ENCODE data around the gene ADAM12. TPM values are rescaled to one million over a fixed set of nuclear protein-coding genes. Genes with fewer than 3 reads are reported as not detected.

Gene ADAM12
- total and polyA plus RNA-seq, 10 of the 15 experiments (the other 5 are each of a cell fraction or from before 2014, with no cell fraction given) = under 0.01 to 0.62 (median 0.04) TPM; not detected in 5

DNA sequence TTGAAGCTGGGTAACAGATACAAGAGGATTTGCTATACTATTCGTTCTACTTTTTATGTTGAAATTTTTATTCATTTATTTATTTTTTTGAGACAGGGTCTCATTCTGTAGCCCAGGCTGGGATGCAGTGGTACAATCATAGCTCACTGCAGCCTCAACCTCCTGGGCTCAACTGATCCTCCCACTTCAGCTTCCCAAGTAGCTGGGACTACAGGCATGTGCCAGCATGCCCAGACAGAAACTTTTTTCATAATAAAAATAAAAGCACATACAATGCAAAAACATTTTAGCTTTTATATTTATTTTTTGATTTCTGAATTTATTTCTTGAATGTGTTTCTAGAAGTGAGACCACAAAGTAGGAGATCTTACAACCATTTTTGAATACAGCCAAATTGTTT is 420.7 kb downstream of the ADAM12 start:
- no peaks in the 10 kb centered on the region for H4K20me1 ChIP-seq (ENCODE audit: control insufficient read depth, insufficient read depth)
- H3K4me1 ChIP-seq (ENCODE audit: control insufficient read depth, insufficient read depth, low read length) = no peaks in the 10 kb centered on the region
- SMC1A ChIA-PET (ENCODE audit: uncharacterized antibody, unreplicated experiment) = interaction anchor here (0.8 kb wide), 1 partner anchor 97 kb away, joined by 3 read pairs; no protein-coding TSS in a partner anchor
- H2AFZ ChIP-seq (ENCODE audit: control insufficient read depth, low read depth, low read length) = no peak overlapping the region
- in situ Hi-C loops (cut with MboI) = no loop called here
- H3K27ac ChIP-seq (ENCODE audit: control insufficient read depth, insufficient read depth) = no peak overlapping the region
- no peak overlapping the region for H3K4me2 ChIP-seq (ENCODE audit: control insufficient read depth, insufficient read depth)
- H3K36me3 ChIP-seq (ENCODE audit: control insufficient read depth in 2 of 2, insufficient read depth in 2 of 2, low read length in 1 of 2) = no peaks in the 10 kb centered on the region
- H3K4me3 ChIP-seq = no peak overlapping the region
- intact Hi-C loops (cut with micrococcal nuclease; ENCODE audit: unreplicated experiment) = no loop called here
- 0% methylated on average over 1 of the region's 1 CpG for WGBS (ENCODE audit: insufficient coverage, insufficient replicate concordance, low lambda C conversion rate, missing lambda C conversion rate)
- RAD21 ChIA-PET (ENCODE audit: unreplicated experiment) = no interaction called here
- no TSS peak for BruUV-seq (replicated peaks)
- CTCF ChIA-PET = interaction anchor here (1.1 kb wide), 1 partner anchor 33 kb away, joined by 5 read pairs; no protein-coding TSS in a partner anchor
- H3K9me3 ChIP-seq (replicated peaks; ENCODE audit: control insufficient read depth, insufficient read depth, low read length) = no peaks in the 10 kb centered on the region
- TF ChIP-seq WRNIP1 (IDR thresholded peaks at IDR 0.05; ENCODE audit: borderline replicate concordance, low read depth, low read length) (no peak), KAT2A (conservative IDR thresholded peaks at IDR 0.05; ENCODE audit: control insufficient read depth, low read depth, low read length) (no peak), CREM (IDR thresholded peaks at IDR 0.05; ENCODE audit: low read depth) (no peak), CHD1 (IDR thresholded peaks at IDR 0.05; ENCODE audit: low read depth, low read length) (no peak), CREB1 (IDR thresholded peaks at IDR 0.05; ENCODE audit: low read depth) (no peak), TCF3 (IDR thresholded peaks at IDR 0.05; ENCODE audit: borderline replicate concordance, insufficient read depth, low read depth, low read length) (no peak), MXI1 (IDR thresholded peaks at IDR 0.05; ENCODE audit: low read depth, low read length) (no peak), TCF7 (IDR thresholded peaks at IDR 0.05; ENCODE audit: borderline replicate concordance) (no peak), BRCA1 (IDR thresholded peaks at IDR 0.05; ENCODE audit: low read depth, low read length) (no peak), RFX5 (IDR thresholded peaks at IDR 0.05; ENCODE audit: low read depth, low read length) (no peak)
- ATAC-seq = no peak
- H3K9ac ChIP-seq (ENCODE audit: control insufficient read depth, insufficient read depth, low read length) = no peak overlapping the region
- no peaks in the 10 kb centered on the region for H3K79me2 ChIP-seq (ENCODE audit: control insufficient read depth, insufficient read depth, low read length)
- no peak for DNase-seq (ENCODE audit: low read depth, low spot score)
- FAIRE-seq = no peak
- POLR2A ChIA-PET = no interaction called here
- no peaks in the 10 kb centered on the region for H3K27me3 ChIP-seq (replicated peaks in 1 of 2; ENCODE audit: control insufficient read depth in 2 of 2, insufficient read depth in 2 of 2, low read length in 1 of 2)

- Histone ChIP-seq H3K27ac (ENCODE audit: control insufficient read depth, insufficient read depth) (no peak overlapping the region), H3K36me3 (ENCODE audit: control insufficient read depth in 2 of 2, insufficient read depth in 2 of 2, low read length in 1 of 2) (no peaks in the 10 kb centered on the region), H3K4me1 (ENCODE audit: control insufficient read depth, insufficient read depth, low read length) (no peaks in the 10 kb centered on the region), H4K20me1 (ENCODE audit: control insufficient read depth, insufficient read depth) (no peaks in the 10 kb centered on the region), H3K9ac (ENCODE audit: control insufficient read depth, insufficient read depth, low read length) (no peak overlapping the region), H3K9me3 (replicated peaks; ENCODE audit: control insufficient read depth, insufficient read depth, low read length) (no peaks in the 10 kb centered on the region), H2AFZ (ENCODE audit: control insufficient read depth, low read depth, low read length) (no peak overlapping the region), H3K4me2 (ENCODE audit: control insufficient read depth, insufficient read depth) (no peak overlapping the region), H3K27me3 (replicated peaks in 1 of 2; ENCODE audit: control insufficient read depth in 2 of 2, insufficient read depth in 2 of 2, low read length in 1 of 2) (no peaks in the 10 kb centered on the region), H3K79me2 (ENCODE audit: control insufficient read depth, insufficient read depth, low read length) (no peaks in the 10 kb centered on the region), H3K4me3 (no peak overlapping the region)
- no peak for ATAC-seq
- ChIA-PET POLR2A (no interaction called here), SMC1A (ENCODE audit: uncharacterized antibody, unreplicated experiment) (no interaction called here), RAD21 (ENCODE audit: unreplicated experiment) (no interaction called here), CTCF (no interaction called here)
- WGBS (ENCODE audit: insufficient coverage, insufficient replicate concordance, low lambda C conversion rate, missing lambda C conversion rate) = 22% methylated on average over 2 of the region's 2 CpGs
- in situ Hi-C loops (cut with MboI) = no loop called here
- FAIRE-seq = no peak
- no peak for DNase-seq (ENCODE audit: low read depth, low spot score)
- no TSS peak for BruUV-seq (replicated peaks)
- intact Hi-C loops (cut with micrococcal nuclease; ENCODE audit: unreplicated experiment) = no loop called here
- TF ChIP-seq FOXM1 (IDR thresholded peaks at IDR 0.05; ENCODE audit: low read depth, low read length) (no peak), HDGF (IDR thresholded peaks at IDR 0.05) (no peak), PKNOX1 (IDR thresholded peaks at IDR 0.05) (no peak), RAD21 (IDR thresholded peaks at IDR 0.05; ENCODE audit: insufficient read depth, low read depth, low read length) (no peak), KDM1A (IDR thresholded peaks at IDR 0.05; ENCODE audit: borderline replicate concordance) (no peak), TBL1XR1 (IDR thresholded peaks at IDR 0.05; ENCODE audit: low read depth, low read length) (no peak), EP300 (IDR thresholded peaks at IDR 0.05; ENCODE audit: borderline replicate concordance in 1 of 2, control insufficient read depth in 1 of 2, low read depth in 2 of 2, low read length in 2 of 2) (no peak), POLR2AphosphoS2 (IDR thresholded peaks at IDR 0.05; ENCODE audit: low read depth, low read length) (no peak), BACH1 (IDR thresholded peaks at IDR 0.05; ENCODE audit: borderline replicate concordance) (no peak), POU2F2 (IDR thresholded peaks at IDR 0.05; ENCODE audit: borderline replicate concordance, low read depth, low read length) (no peak), POLR2A (IDR thresholded peaks at IDR 0.05; ENCODE audit: low read depth, low read length) (no peak), SMC3 (IDR thresholded peaks at IDR 0.05; ENCODE audit: borderline replicate concordance, low read length) (no peak), MXI1 (IDR thresholded peaks at IDR 0.05; ENCODE audit: low read depth, low read length) (no peak)
These were observed 423.7 kb downstream of the ADAM12 start for GRCh38 chr10:125964558-125964957.

Data from GM12878 (cell line).